K562 (cell line): ENCODE results near the gene ZNF30.
A peak's percentile ranks its signal among the peaks of the same experiment; 100 is the strongest.

ENCODE experiments used
- MAFF ChIP-seq: IDR thresholded peaks from 2 replicates; pipeline ENCODE4 v1.6.1; 2012; ENCODE audit warnings: low read length, improper control_type of control experiment
- MXI1 ChIP-seq: IDR thresholded peaks from 2 replicates; pipeline ENCODE4 v1.6.1; 2011; ENCODE audit warnings: low read depth, mild to moderate bottlenecking, improper control_type of control experiment, low read length
- NR1H2 ChIP-seq: sonication (generic); formaldehyde crosslinking; IDR thresholded peaks from 2 replicates; pipeline ENCODE4 v1.4.0; 2020; ENCODE audit warnings: mild to moderate bottlenecking, missing genetic modification reagents
- POLR2AphosphoS5 ChIP-seq: IDR thresholded peaks from 2 replicates; pipeline ENCODE4 v1.6.1; 2011; ENCODE audit warnings: mild to moderate bottlenecking, low read depth, low read length, moderate library complexity; ENCODE audit not compliant: control insufficient read depth, insufficient read depth
- SETDB1 ChIP-seq: IDR thresholded peaks from one replicate; pipeline ENCODE4 v1.6.1; 2012; ENCODE audit warnings: low read length, control low read depth, inconsistent platforms
- SRF ChIP-seq, 2 experiments: fragments of 250-450, 450-650 bp in 1 of 2; sonication (Bioruptor Pico) in 1 of 2; sonication (generic) in 1 of 2; formaldehyde crosslinking; IDR thresholded peaks; 2 replicates each; pipeline versions ENCODE4 v1.5.0 to v1.5.1; 2020 to 2022; ENCODE audit warnings: mild to moderate bottlenecking in 1 of 2, missing genetic modification reagents in 1 of 2
- ZNF124 ChIP-seq: sonication (generic); formaldehyde crosslinking; IDR thresholded peaks from 2 replicates; pipeline ENCODE4 v1.8.1; 2022; ENCODE audit warnings: missing genetic modification reagents
- TF ChIP-seq, protein P1 (sequence below), 3 experiments: IDR thresholded peaks in 2 of 3; conservative IDR thresholded peaks in 1 of 3; 2 replicates each; pipeline ENCODE4 v1.5.1; 2011 to 2012; ENCODE audit warnings: low read length in 3 of 3, mild to moderate bottlenecking in 3 of 3, control low read depth in 2 of 3, improper control_type of control experiment in 1 of 3, inconsistent platforms in 1 of 3, low read depth in 1 of 3, mixed read lengths in 1 of 3, moderate library complexity in 1 of 3; ENCODE audit not compliant: insufficient read depth in 2 of 3

- TF ChIP-seq MXI1 (no peak), MAFF (no peak), SRF (CRISPR knock-in tag; IDR thresholded peaks at IDR 0.05) (0 out of 4 replicates have a peak, but pooled peaks of 1 of the 2 experiments have one; percentile 11), NR1H2 (CRISPR knock-in tag) (no peak), SETDB1 (no peak), ZNF124 (no peak), POLR2AphosphoS5 (peak; percentile 68; the same call in 1 of the 2 replicates)
- TF ChIP-seq, protein P1, sequence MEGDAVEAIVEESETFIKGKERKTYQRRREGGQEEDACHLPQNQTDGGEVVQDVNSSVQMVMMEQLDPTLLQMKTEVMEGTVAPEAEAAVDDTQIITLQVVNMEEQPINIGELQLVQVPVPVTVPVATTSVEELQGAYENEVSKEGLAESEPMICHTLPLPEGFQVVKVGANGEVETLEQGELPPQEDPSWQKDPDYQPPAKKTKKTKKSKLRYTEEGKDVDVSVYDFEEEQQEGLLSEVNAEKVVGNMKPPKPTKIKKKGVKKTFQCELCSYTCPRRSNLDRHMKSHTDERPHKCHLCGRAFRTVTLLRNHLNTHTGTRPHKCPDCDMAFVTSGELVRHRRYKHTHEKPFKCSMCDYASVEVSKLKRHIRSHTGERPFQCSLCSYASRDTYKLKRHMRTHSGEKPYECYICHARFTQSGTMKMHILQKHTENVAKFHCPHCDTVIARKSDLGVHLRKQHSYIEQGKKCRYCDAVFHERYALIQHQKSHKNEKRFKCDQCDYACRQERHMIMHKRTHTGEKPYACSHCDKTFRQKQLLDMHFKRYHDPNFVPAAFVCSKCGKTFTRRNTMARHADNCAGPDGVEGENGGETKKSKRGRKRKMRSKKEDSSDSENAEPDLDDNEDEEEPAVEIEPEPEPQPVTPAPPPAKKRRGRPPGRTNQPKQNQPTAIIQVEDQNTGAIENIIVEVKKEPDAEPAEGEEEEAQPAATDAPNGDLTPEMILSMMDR (IDR thresholded peaks at IDR 0.05 in 2 of 3, conservative IDR thresholded peaks at IDR 0.05 in 1 of 3; ENCODE audit: insufficient read depth in 2 of 3, low read depth in 1 of 3, low read length in 3 of 3): no peak
Observed at GRCh38 chr19:34961775-34962686, 35.3 kb downstream of the ZNF30 start.
